ENCODE results near the gene SGCA. TPM values are rescaled to one million over a fixed set of nuclear protein-coding genes. Genes with fewer than 3 reads are reported as not detected.

Gene SGCA
- total and polyA plus RNA-seq, 9 of the 15 experiments (the other 6 are each of a cell fraction or from before 2014, with no cell fraction given): not detected

DNA sequence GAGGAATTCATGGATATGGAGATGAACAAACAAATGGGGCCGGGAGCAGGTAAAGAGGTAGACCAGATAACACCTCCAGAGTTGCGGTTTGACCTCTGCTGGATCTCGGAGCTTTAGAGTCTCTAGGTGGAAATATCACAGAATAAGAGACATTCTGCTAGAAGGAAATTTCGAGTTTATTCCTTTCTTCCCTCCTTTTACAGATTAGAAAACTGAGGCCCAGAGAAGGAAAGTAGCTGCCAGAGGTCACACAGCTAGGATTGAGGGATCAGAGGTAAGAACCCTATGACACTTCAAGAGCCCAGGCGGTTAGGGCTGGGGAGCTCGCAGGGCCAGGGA is 43.3 kb downstream of the SGCA start (continued):
- TF ChIP-seq, protein P1, sequence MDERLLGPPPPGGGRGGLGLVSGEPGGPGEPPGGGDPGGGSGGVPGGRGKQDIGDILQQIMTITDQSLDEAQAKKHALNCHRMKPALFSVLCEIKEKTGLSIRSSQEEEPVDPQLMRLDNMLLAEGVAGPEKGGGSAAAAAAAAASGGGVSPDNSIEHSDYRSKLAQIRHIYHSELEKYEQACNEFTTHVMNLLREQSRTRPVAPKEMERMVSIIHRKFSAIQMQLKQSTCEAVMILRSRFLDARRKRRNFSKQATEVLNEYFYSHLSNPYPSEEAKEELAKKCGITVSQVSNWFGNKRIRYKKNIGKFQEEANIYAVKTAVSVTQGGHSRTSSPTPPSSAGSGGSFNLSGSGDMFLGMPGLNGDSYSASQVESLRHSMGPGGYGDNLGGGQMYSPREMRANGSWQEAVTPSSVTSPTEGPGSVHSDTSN (CRISPR knock-in tag; IDR thresholded peaks at IDR 0.05; ENCODE audit: low read depth): no peak
- TF ChIP-seq, protein P1 (tag; conservative IDR thresholded peaks at IDR 0.05; ENCODE audit: low read depth): no peak

DNA sequence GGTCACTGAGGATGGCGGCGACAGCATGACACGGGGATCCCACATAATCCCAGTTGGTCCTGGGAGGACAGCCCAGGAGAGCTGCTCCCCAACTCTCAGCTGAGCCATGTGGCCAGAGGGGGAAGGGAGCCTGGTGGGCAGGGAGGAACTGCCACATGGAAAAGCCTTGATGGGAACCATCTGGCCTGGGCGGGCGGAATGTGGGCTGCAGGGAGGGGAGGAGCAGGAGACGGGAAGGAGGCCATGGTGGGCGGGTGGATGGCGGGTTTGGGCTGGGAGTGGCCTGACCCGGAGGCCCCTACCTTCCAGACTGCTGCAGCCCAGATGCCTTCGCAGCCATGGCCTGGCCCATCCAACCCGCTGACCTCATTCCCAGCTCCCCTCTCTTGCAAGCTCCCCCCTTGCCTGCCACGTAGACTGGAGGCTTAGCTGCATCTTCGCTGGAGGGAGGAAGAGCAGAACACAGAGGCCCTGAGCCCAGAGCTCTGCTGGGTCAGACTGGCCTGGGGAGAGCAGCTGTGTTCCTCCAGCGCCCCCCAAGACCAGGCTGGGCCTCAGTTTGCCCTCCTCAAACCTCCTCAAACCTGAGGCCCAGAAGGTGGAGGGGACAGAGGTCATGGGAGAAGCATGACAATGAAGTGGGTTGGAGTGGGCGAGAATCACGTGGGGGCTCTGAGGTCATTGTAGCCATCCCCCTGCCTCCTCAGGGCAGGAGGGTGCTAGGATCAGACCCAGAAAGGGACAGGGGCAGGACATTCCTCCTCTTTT is 43.9 kb downstream of the SGCA start:
- no TSS peak for BruUV-seq (replicated peaks)
- Histone ChIP-seq H3K4me1 (replicated peaks in 1 of 2; ENCODE audit: control insufficient read depth in 2 of 2, insufficient read depth in 2 of 2, low read length in 2 of 2) (peaks cover 65% of the 10 kb centered on the region in 2 experiments), H2AFZ (ENCODE audit: low read depth, low read length) (peak overlapping the region; percentile 71), H3K4me3 (no peak overlapping the region), H3K9ac (ENCODE audit: insufficient read depth in 1 of 2, low read depth in 2 of 2, low read length in 2 of 2) (peak overlapping the region; percentile 39 to 77), H3K27ac (ENCODE audit: extremely low read depth, low read depth, low read length) (peak overlapping the region; percentile 63; the same call in 2 of the 3 replicates), H3K4me2 (ENCODE audit: insufficient read depth, low read length) (peak overlapping the region; percentile 65), H4K20me1 (replicated peaks; ENCODE audit: control insufficient read depth, insufficient read depth, low read length) (no peaks in the 10 kb centered on the region), H3K9me3 (replicated peaks; ENCODE audit: control insufficient read depth, insufficient read depth, low read depth, low read length) (no peaks in the 10 kb centered on the region), H3K79me2 (ENCODE audit: control insufficient read depth, insufficient read depth, low read length) (no peaks in the 10 kb centered on the region), H3K27me3 (ENCODE audit: control insufficient read depth in 2 of 2, insufficient read depth in 2 of 2, low read length in 2 of 2) (0 out of 5 replicates have a peak, but pooled peaks cover 0 to 2% of the 10 kb centered on the region in 2 experiments), H3K9me1 (ENCODE audit: control insufficient read depth, insufficient read depth, low read length) (no peaks in the 10 kb centered on the region), H3K36me3 (ENCODE audit: control insufficient read depth, insufficient read depth, low read length) (no peaks in the 10 kb centered on the region)
- ATAC-seq (peak; percentile 20), DNase-seq (ENCODE audit: extremely low read depth in 1 of 4, low spot score in 3 of 4) (peak in 3 of 4 experiments; percentile 54 to 81 (median 78)), FAIRE-seq (no peak)
- 28% methylated on average over 11 of the region's 16 CpGs for WGBS (ENCODE audit: insufficient coverage, low coverage, missing lambda C conversion rate)
- ChIA-PET POLR2A (interaction anchor here (0.6 to 2.0 kb wide), 6 partner anchors 10 to 152 kb away, joined by 3 to 6 read pairs (median 3); no protein-coding TSS in a partner anchor), CTCF (ENCODE audit: low intra/inter-chr PET ratio) (interaction anchor here (0.9 kb wide), 1 partner anchor 9 kb away, joined by 3 read pairs; no protein-coding TSS in a partner anchor)
- in situ Hi-C loops (cut with MboI) (loop anchor here (5.0 kb wide), 1 partner anchor 63 kb away; the partner anchor contains the start of gene TMEM92), intact Hi-C loops (cut with micrococcal nuclease) (loop anchor here (2.0 kb wide), 1 partner anchor 269 kb away; the partner anchor contains the start of gene RSAD1)
- TF ChIP-seq, protein P2, sequence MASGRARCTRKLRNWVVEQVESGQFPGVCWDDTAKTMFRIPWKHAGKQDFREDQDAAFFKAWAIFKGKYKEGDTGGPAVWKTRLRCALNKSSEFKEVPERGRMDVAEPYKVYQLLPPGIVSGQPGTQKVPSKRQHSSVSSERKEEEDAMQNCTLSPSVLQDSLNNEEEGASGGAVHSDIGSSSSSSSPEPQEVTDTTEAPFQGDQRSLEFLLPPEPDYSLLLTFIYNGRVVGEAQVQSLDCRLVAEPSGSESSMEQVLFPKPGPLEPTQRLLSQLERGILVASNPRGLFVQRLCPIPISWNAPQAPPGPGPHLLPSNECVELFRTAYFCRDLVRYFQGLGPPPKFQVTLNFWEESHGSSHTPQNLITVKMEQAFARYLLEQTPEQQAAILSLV (tag; IDR thresholded peaks at IDR 0.05): peak; percentile 44; the same call in 1 of the 2 replicates
- 0 out of 2 replicates have a peak, but pooled peaks have one; percentile 20 for TF ChIP-seq ELF4 (CRISPR knock-in tag; IDR thresholded peaks at IDR 0.05)
- TF ChIP-seq NR2C1 (IDR thresholded peaks at IDR 0.05): peak; percentile 92
- TF ChIP-seq NR2C1 (tag; IDR thresholded peaks at IDR 0.05): peak; percentile 93
- 0 out of 2 replicates have a peak, but pooled peaks have one; percentile 13 for TF ChIP-seq GATAD2A (IDR thresholded peaks at IDR 0.05)
- TF ChIP-seq NR4A1 (CRISPR knock-in tag; IDR thresholded peaks at IDR 0.05): no peak
- TF ChIP-seq NR4A1 (tag; IDR thresholded peaks at IDR 0.05): peak; percentile 71; the same call in 1 of the 2 replicates
- 0 out of 2 replicates have a peak, but pooled peaks have one; percentile 19 for TF ChIP-seq KAT7 (CRISPR knock-in tag; IDR thresholded peaks at IDR 0.05; ENCODE audit: borderline replicate concordance)
- TF ChIP-seq, protein P3, sequence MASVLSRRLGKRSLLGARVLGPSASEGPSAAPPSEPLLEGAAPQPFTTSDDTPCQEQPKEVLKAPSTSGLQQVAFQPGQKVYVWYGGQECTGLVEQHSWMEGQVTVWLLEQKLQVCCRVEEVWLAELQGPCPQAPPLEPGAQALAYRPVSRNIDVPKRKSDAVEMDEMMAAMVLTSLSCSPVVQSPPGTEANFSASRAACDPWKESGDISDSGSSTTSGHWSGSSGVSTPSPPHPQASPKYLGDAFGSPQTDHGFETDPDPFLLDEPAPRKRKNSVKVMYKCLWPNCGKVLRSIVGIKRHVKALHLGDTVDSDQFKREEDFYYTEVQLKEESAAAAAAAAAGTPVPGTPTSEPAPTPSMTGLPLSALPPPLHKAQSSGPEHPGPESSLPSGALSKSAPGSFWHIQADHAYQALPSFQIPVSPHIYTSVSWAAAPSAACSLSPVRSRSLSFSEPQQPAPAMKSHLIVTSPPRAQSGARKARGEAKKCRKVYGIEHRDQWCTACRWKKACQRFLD (CRISPR knock-in tag; IDR thresholded peaks at IDR 0.05): peak; percentile 51; the same call in 1 of the 2 replicates
- TF ChIP-seq, protein P4, sequence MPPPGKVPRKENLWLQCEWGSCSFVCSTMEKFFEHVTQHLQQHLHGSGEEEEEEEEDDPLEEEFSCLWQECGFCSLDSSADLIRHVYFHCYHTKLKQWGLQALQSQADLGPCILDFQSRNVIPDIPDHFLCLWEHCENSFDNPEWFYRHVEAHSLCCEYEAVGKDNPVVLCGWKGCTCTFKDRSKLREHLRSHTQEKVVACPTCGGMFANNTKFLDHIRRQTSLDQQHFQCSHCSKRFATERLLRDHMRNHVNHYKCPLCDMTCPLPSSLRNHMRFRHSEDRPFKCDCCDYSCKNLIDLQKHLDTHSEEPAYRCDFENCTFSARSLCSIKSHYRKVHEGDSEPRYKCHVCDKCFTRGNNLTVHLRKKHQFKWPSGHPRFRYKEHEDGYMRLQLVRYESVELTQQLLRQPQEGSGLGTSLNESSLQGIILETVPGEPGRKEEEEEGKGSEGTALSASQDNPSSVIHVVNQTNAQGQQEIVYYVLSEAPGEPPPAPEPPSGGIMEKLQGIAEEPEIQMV (tag; conservative IDR thresholded peaks at IDR 0.05; ENCODE audit: low read depth): 0 out of 2 replicates have a peak, but pooled peaks have one; percentile 22
